NT2/D1 (cell line): ENCODE results near the gene NNMT.

Experiments used
- SUZ12 ChIP-seq: IDR thresholded peaks from 2 replicates; pipeline ENCODE4 v1.6.1; 2011; ENCODE audit not compliant: insufficient read length, insufficient read depth; ENCODE audit errors: extremely low read depth
- YY1 ChIP-seq: IDR thresholded peaks from 2 replicates; pipeline ENCODE4 v1.6.1; 2011; ENCODE audit not compliant: insufficient read length, insufficient read depth
- ZNF274 ChIP-seq: IDR thresholded peaks from 2 replicates; pipeline ENCODE4 v1.6.1; 2011; ENCODE audit warnings: mild to moderate bottlenecking, low read depth, low read length

DNA sequence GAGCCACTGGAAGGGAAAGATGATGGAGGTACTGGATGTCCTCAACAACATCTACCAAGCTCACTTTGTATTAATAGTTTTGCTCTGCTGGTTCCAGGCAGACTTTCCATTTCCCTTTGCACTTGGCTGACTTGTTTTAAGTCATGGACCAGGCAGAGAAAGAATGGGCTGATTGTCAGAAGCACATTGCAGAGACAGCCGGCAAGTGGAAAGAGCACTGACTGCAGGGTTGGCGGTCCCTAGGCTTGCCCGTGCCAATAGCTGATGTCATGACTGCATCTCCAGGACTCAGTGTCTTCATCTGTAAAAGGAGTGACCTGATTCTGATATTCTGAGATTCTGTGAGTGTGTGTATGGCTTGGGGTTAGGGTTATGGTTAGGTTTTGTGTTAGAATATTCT is 20.9 kb upstream of the NNMT start:
- TF ChIP-seq YY1: no peak
- no peak for TF ChIP-seq SUZ12
- no peak for TF ChIP-seq ZNF274
